HG03175 (cell line): ENCODE measurements around the gene CFAP70.

Experiments used
- ATAC-seq: cut with Tn5 transposase; IDR thresholded peaks from one replicate; pipeline ENCODE4 v1.9.1; 2021; ENCODE audit warnings: mild to moderate bottlenecking, moderate library complexity; ENCODE audit not compliant: unreplicated experiment

The CFAP70 gene

GRCh38 chr10:73218431-73219191, 140.1 kb downstream of the CFAP70 start:
- no peak for ATAC-seq

- no peak for ATAC-seq
These were observed 141.0 kb downstream of the CFAP70 start for GRCh38 chr10:73217628-73218027.

- no peak for ATAC-seq
These were observed 142.9 kb downstream of the CFAP70 start for GRCh38 chr10:73215749-73216148.

GRCh38 chr10:73211106-73211811, 147.4 kb downstream of the CFAP70 start:
- ATAC-seq: no peak

GRCh38 chr10:73210395-73211105, 148.1 kb downstream of the CFAP70 start:
- ATAC-seq: no peak

GRCh38 chr10:73209705-73210104, 149.0 kb downstream of the CFAP70 start:
- no peak for ATAC-seq

GRCh38 chr10:73207883-73208282, 150.8 kb downstream of the CFAP70 start:
- ATAC-seq: no peak

- ATAC-seq: no peak
These were observed 152.3 kb downstream of the CFAP70 start for GRCh38 chr10:73206385-73206784.

- ATAC-seq: no peak
These were observed 152.8 kb downstream of the CFAP70 start for GRCh38 chr10:73205890-73206289.

GRCh38 chr10:73205081-73205480, 153.6 kb downstream of the CFAP70 start:
- ATAC-seq: no peak
